ENCODE measurements around the gene GDF2.
A peak's percentile ranks its signal among the peaks of the same experiment; 100 is the strongest.

GDF2 gene

DNA sequence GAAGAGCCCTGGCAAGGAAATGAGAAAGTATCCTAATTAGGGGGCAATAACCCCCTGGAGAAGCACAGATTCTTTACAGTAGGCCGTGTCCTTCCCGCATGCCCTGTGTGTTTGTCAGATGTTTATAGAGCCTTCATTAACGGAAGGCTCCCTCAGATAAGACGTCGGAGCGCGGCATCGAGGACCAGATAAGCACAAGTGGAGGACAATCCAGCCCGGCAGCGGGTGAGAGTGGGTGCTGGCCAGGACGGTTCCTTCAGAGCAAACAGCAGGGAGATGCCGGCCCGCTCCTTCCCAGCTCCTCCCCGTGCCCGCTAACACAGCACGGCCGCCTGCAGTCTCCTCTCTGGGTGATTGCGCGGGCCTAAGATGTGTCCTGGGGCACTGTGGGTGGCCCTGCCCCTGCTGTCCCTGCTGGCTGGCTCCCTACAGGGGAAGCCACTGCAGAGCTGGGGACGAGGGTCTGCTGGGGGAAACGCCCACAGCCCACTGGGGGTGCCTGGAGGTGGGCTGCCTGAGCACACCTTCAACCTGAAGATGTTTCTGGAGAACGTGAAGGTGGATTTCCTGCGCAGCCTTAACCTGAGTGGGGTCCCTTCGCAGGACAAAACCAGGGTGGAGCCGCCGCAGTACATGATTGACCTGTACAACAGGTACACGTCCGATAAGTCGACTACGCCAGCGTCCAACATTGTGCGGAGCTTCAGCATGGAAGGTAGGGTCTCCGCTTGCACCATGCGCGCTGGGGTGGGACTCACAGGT, at the start of gene GDF2:
Gene GDF2, plus strand, starts transcription at position 155 of the 762 bp plus-strand sequence. Its CDS starts 215 bp downstream, at position 370.
- H3K4me1 Mint-ChIP-seq = no peaks in the 10 kb centered on the region
- H3K9me3 Mint-ChIP-seq = no peaks in the 10 kb centered on the region
- H3K36me3 Mint-ChIP-seq (ENCODE audit: low read depth) = no peaks in the 10 kb centered on the region
- DNase-seq (no peak), ATAC-seq (no peak)
- no peak within 1 kb of the TSS for H3K27ac Mint-ChIP-seq
- no peak within 1 kb of the TSS for H3K4me3 Mint-ChIP-seq
- H3K27me3 Mint-ChIP-seq = no peaks in the 10 kb centered on the region

- Mint-ChIP-seq H3K27me3 (no peaks in the 10 kb centered on the region), H3K9me3 (peaks cover 8% of the 10 kb centered on the region), H3K36me3 (ENCODE audit: low read depth) (peaks cover 2% of the 10 kb centered on the region), H3K27ac (no peak overlapping the region), H3K4me1 (peaks cover 35% of the 10 kb centered on the region), H3K4me3 (no peak overlapping the region)
- DNase-seq (no peak), ATAC-seq (no peak)
Measured at GRCh38 chr10:47276071-47276470, 46.2 kb upstream of the GDF2 start.

DNA sequence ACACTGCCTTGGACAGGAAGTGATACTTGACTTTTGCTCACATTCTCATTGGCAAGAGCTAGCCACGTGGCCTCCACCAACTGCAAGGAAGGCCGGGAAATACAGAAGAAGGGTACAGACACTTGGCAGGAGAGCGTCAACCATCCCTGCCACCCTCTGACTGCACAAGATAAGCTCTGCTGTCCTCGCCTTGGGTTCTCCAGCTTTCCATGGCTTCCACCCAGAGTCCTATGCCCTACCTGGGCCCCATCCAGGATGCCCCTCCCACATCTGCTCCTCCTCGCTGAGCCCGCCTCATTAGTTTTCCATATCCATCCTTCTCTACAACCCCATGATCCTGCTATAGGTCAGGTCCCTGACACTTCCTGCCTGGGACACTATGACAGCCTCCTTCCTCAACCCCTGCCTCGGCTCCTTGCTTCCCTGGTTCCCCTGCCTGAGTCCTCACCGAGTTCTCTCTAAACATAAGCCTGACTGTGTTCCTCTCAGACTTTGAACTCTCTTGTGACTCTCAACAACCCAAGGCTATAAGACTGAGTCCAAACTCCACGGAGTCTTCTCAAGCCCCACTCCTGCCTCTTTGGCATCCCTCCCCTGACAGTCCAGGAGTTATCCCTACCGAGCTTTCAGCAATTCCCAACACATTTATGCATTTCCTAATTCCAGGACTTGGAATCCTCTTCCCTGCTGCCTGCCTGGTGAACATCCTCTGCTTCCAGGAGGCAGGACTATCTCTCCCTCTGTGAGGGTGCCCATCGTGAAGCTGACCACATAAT, 45.5 kb upstream of the GDF2 start:
- Mint-ChIP-seq H3K36me3 (ENCODE audit: low read depth) (peaks cover 2% of the 10 kb centered on the region), H3K4me3 (no peak overlapping the region), H3K4me1 (peaks cover 31% of the 10 kb centered on the region), H3K9me3 (peaks cover 5% of the 10 kb centered on the region), H3K27me3 (no peaks in the 10 kb centered on the region), H3K27ac (no peak overlapping the region)
- DNase-seq (no peak), ATAC-seq (no peak)

DNA sequence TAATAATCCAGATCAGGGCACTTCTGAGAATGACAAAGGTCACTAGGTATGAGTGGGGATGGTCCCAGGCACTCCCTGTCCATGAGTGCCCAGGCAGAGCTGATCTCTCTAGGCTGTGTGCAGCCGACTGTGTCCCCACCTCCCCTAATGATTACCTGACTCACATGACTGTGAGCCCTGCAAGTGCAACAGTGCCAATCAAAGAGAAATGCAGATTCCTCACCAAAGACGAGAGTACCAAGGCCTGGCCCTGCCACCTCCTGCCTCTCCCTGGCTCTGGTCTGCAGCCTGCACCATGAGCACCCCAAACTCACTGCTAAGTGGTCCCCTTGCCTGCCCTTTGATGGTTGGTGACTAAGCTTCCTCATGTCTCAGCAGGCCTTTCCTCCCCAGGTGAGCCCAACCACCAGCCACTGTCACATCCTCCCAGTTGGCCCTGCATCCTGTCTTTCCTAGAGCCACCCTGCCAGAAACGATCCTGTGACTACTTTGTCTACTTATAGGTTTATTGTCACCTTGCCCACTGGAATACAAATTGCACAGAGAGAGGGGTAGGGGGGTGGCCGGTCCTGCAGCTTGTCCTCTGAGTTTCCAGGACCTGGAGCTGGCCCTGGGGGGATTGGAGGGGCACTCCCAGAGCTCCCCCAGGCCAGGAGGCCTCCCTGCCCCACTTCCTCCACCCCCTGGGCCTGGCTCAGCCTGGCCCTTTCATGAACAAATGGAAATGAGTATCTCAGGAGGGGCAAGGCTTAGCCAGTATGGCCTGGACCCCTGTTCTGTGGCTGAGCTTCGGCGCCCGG, 44.7 kb upstream of the GDF2 start:
- Mint-ChIP-seq H3K27ac (no peak overlapping the region), H3K27me3 (no peaks in the 10 kb centered on the region), H3K36me3 (ENCODE audit: low read depth) (no peaks in the 10 kb centered on the region), H3K9me3 (no peaks in the 10 kb centered on the region), H3K4me3 (no peak overlapping the region), H3K4me1 (peaks cover 31% of the 10 kb centered on the region)
- DNase-seq = peak; percentile 43
- ATAC-seq = peak; percentile 91

DNA sequence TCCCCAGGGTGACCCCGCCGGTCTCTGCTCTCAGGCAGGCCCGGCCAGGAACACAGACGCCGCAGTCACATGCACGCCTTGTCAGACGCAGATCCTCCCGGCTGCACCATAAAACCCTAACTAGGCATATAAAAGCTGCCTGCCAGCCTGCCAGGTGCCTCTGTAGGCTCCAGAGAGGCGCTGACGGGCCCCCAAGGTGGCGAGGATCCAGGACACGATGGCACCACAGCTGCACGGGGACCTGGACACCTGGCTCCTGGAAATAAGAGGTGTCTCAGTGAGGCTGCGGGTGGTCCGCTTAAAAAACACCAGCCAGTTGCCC, 44.1 kb upstream of the GDF2 start:
- Mint-ChIP-seq H3K4me1 (peaks cover 32% of the 10 kb centered on the region), H3K4me3 (no peak overlapping the region), H3K27ac (no peak overlapping the region), H3K36me3 (ENCODE audit: low read depth) (no peaks in the 10 kb centered on the region), H3K27me3 (no peaks in the 10 kb centered on the region), H3K9me3 (no peaks in the 10 kb centered on the region)
- no peak for ATAC-seq
- DNase-seq = no peak

- H3K4me3 Mint-ChIP-seq = no peak overlapping the region
- H3K27ac Mint-ChIP-seq = no peak overlapping the region
- peaks cover 32% of the 10 kb centered on the region for H3K4me1 Mint-ChIP-seq
- no peak for ATAC-seq
- no peaks in the 10 kb centered on the region for H3K27me3 Mint-ChIP-seq
- no peaks in the 10 kb centered on the region for H3K36me3 Mint-ChIP-seq (ENCODE audit: low read depth)
- DNase-seq = no peak
- H3K9me3 Mint-ChIP-seq = no peaks in the 10 kb centered on the region
Measured at GRCh38 chr10:47278720-47279119, 43.5 kb upstream of the GDF2 start.

DNA sequence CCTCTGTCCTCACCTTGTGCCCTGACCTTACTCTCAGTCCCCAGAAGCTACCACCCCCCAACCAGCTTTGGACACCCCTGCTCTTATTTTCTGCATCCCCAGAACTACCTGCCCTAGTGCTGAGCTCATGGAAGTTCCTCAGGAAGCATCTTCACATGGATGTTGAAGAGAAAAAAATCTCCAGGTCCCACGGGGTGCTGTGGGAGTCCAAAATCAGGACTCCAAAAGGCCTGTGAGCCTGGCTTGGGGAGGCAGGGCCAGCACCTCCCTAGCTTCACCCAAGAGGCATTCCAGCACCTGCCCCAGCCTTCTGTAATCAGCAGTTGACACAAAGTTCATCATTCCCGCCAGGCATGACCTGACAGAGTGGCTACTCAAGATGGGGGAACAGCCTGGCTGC, 43.0 kb upstream of the GDF2 start:
- ATAC-seq (no peak), DNase-seq (no peak)
- no peaks in the 10 kb centered on the region for H3K27me3 Mint-ChIP-seq
- H3K4me3 Mint-ChIP-seq = no peak overlapping the region
- no peak overlapping the region for H3K27ac Mint-ChIP-seq
- H3K9me3 Mint-ChIP-seq = no peaks in the 10 kb centered on the region
- no peaks in the 10 kb centered on the region for H3K36me3 Mint-ChIP-seq (ENCODE audit: low read depth)
- H3K4me1 Mint-ChIP-seq = peaks cover 32% of the 10 kb centered on the region

- ATAC-seq = no peak
- H3K27ac Mint-ChIP-seq = no peak overlapping the region
Measured at GRCh38 chr10:47282005-47282656, 40.1 kb upstream of the GDF2 start.

DNA sequence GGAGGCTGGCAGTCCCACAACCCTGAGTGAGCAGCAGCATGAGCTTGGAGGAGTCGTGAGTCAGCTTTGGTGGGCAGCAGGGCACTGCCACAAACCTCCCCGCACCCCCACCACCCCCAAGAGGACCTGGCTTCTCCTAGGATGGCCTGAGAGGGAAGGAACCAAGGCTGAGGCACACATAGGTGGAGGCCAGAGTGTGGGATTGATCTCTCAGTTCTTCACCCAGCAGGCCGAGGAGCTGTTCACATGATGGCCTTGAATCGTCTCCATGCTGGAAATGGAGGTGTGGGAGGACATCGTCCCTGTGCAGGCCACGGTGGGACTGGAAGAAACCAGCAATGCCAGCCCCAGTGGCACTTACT, 39.6 kb upstream of the GDF2 start:
- Mint-ChIP-seq H3K36me3 (ENCODE audit: low read depth) (no peaks in the 10 kb centered on the region), H3K9me3 (no peaks in the 10 kb centered on the region), H3K27ac (no peak overlapping the region), H3K27me3 (no peaks in the 10 kb centered on the region), H3K4me1 (peaks cover 39% of the 10 kb centered on the region), H3K4me3 (no peak overlapping the region)
- ATAC-seq = no peak
- DNase-seq = no peak

More at GRCh38 chr10:47282005-47282656, 40.1 kb upstream of the GDF2 start:
- Mint-ChIP-seq H3K9me3 (no peaks in the 10 kb centered on the region), H3K36me3 (ENCODE audit: low read depth) (no peaks in the 10 kb centered on the region), H3K4me3 (no peak overlapping the region), H3K27me3 (no peaks in the 10 kb centered on the region), H3K4me1 (peaks cover 44% of the 10 kb centered on the region)
- DNase-seq = no peak

- Mint-ChIP-seq H3K36me3 (ENCODE audit: low read depth) (no peaks in the 10 kb centered on the region), H3K9me3 (no peaks in the 10 kb centered on the region), H3K4me1 (peaks cover 34% of the 10 kb centered on the region), H3K4me3 (no peak overlapping the region), H3K27ac (no peak overlapping the region), H3K27me3 (no peaks in the 10 kb centered on the region)
- ATAC-seq (no peak), DNase-seq (no peak)
Measured at GRCh38 chr10:47283101-47283630, 39.1 kb upstream of the GDF2 start.

- ATAC-seq = no peak
- DNase-seq = no peak
- Mint-ChIP-seq H3K27me3 (no peaks in the 10 kb centered on the region), H3K9me3 (no peaks in the 10 kb centered on the region), H3K27ac (no peak overlapping the region), H3K36me3 (ENCODE audit: low read depth) (no peaks in the 10 kb centered on the region), H3K4me3 (no peak overlapping the region), H3K4me1 (peaks cover 28% of the 10 kb centered on the region)
Measured at GRCh38 chr10:47283848-47284247, 38.4 kb upstream of the GDF2 start.

DNA sequence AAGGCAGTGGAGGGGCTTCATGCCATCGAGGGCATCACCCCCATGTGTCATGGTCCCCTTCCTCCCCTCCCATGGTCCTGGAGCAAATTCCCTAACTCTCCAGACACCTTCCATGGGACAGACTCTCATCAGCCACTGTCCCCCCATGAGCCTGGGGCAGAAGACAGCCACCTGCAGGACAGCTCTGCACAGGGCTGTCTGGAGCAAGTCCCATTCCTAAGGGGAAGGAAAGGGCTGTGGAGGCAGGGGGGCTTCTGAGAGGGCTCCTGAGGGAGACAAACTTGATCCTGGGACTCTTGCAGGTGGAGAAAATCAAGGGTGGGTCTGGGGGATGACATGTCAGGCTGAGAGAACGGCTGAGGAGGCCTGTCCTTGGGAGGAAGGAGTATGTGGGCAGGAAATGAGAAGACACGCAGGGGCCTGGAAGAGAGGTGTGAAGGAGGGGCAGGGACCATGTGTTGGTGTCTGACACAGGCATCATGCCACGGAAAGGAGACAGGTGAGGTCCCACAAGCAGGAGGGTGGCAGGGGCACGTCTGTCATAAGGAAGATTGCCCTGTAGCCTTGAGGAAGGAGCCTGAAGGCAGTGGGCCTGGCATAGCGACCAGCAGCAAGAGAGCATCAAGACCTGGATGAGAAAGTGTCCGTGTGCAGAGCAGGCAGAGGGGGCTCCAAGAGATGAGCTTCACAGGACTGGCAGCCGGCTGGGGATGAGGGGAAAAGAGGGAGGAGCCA, 36.7 kb upstream of the GDF2 start:
- Mint-ChIP-seq H3K27ac (peak overlapping the region; percentile 39), H3K27me3 (no peaks in the 10 kb centered on the region), H3K4me3 (no peak overlapping the region), H3K36me3 (ENCODE audit: low read depth) (no peaks in the 10 kb centered on the region), H3K9me3 (no peaks in the 10 kb centered on the region), H3K4me1 (peaks cover 25% of the 10 kb centered on the region)
- DNase-seq = no peak
- ATAC-seq = no peak

DNA sequence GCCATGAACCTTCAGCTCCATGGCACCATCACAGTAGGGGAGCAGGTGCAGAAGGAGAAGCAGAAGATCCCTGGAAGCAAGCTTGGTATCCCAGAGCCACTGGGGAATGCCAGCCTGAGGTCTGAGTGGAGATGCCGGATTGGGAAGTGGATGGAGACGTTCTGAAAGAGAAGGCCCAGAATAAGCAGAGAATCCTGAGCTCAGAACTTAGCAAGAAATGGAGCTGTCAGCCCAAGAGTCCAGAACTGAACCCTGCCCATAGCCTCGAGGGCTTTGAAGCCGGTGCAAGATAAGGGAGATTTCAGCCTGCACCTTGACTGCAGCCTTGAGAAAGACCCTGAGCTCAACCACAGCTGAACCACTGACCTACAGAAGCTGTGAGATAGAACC, 36.1 kb upstream of the GDF2 start:
- H3K27ac Mint-ChIP-seq = peak overlapping the region; percentile 39
- H3K4me3 Mint-ChIP-seq = no peak overlapping the region
- peaks cover 25% of the 10 kb centered on the region for H3K4me1 Mint-ChIP-seq
- DNase-seq (no peak), ATAC-seq (no peak)
- no peaks in the 10 kb centered on the region for H3K27me3 Mint-ChIP-seq
- H3K9me3 Mint-ChIP-seq = no peaks in the 10 kb centered on the region
- H3K36me3 Mint-ChIP-seq (ENCODE audit: low read depth) = no peaks in the 10 kb centered on the region

Measured in activated naive CD8-positive, alpha-beta T cell treated with anti-CD3 and anti-CD28 coated beads, Interleukin-2, amount 50 U/mL, for 24 hours (primary cell).